ENCODE measurements around the gene JMJD6.

The JMJD6 gene

GRCh38 chr17:76726231-76726775 lies at the start of gene JMJD6:
TSS of gene JMJD6 (minus strand) at chr17:76726606. CDS start at chr17:76726475, 131 bp downstream.
- H2AFZ ChIP-seq (ENCODE audit: low read length) = peak within 1 kb of the TSS; percentile 86
- H3K9me3 ChIP-seq (ENCODE audit: insufficient read depth, low read depth, low read length) = no peaks in the 10 kb centered on the region
- peak within 1 kb of the TSS; percentile 90 for H3K4me3 ChIP-seq (ENCODE audit: low read length, poor library complexity, severe bottlenecking)
- H3K79me2 ChIP-seq (ENCODE audit: insufficient read depth, low read length) = peaks cover 90% of the 10 kb centered on the region
- H3K27me3 ChIP-seq (ENCODE audit: insufficient read depth, low read length, poor library complexity, severe bottlenecking) = no peaks in the 10 kb centered on the region
- no peaks in the 10 kb centered on the region for H3K9me2 ChIP-seq (replicated peaks; ENCODE audit: low read depth, low read length)
- TF ChIP-seq, protein P1, sequence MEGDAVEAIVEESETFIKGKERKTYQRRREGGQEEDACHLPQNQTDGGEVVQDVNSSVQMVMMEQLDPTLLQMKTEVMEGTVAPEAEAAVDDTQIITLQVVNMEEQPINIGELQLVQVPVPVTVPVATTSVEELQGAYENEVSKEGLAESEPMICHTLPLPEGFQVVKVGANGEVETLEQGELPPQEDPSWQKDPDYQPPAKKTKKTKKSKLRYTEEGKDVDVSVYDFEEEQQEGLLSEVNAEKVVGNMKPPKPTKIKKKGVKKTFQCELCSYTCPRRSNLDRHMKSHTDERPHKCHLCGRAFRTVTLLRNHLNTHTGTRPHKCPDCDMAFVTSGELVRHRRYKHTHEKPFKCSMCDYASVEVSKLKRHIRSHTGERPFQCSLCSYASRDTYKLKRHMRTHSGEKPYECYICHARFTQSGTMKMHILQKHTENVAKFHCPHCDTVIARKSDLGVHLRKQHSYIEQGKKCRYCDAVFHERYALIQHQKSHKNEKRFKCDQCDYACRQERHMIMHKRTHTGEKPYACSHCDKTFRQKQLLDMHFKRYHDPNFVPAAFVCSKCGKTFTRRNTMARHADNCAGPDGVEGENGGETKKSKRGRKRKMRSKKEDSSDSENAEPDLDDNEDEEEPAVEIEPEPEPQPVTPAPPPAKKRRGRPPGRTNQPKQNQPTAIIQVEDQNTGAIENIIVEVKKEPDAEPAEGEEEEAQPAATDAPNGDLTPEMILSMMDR (conservative IDR thresholded peaks at IDR 0.05; ENCODE audit: low read length) = no peak
- no peak for TF ChIP-seq EZH2phosphoT487 (IDR thresholded peaks at IDR 0.05; ENCODE audit: borderline replicate concordance)
- peaks cover 48% of the 10 kb centered on the region for H3K4me1 ChIP-seq (ENCODE audit: insufficient read depth, low read length, poor library complexity, severe bottlenecking)
- peaks cover 64% of the 10 kb centered on the region for H4K20me1 ChIP-seq (ENCODE audit: insufficient read depth, low read length, poor library complexity, severe bottlenecking)
- H3F3A ChIP-seq (ENCODE audit: low read depth) = 0 out of 2 replicates have a peak, but pooled peaks cover 3% of the 10 kb centered on the region
- peak within 1 kb of the TSS; percentile 99 for H3K9ac ChIP-seq (ENCODE audit: low read depth, low read length, poor library complexity, severe bottlenecking)
- H3K4me2 ChIP-seq (ENCODE audit: low read depth, low read length, poor library complexity, severe bottlenecking) = peak within 1 kb of the TSS; percentile 99
- H3K36me3 ChIP-seq (ENCODE audit: insufficient read depth, low read length) = peaks cover 24% of the 10 kb centered on the region

DNA sequence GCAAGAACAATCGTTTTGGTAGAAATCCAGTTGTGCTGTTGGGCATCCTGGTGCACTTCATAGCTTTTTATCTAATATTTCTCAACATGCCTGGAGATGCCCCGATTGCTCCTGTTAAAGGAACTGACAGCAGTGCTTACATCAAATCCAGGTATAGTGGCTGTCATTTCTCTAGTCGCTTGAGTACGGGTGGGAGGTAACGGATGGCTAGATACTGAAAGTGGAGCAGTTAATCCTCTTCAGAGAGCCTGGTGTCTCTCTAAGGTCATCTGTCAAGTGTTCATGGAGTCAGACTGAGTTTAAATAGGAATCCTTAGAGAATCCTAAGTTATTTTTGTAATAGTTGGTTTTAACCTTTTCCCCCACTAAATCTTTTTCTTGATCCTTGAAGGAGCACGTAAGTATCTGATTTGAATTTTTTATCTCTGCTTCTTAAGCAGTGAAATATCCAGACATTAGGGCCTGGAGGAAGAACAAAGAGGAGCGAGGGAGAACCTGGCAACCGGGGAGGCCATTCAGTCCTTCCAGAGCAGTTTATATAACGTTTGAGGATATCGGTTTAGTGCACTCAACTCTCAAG lies 48.7 kb upstream of the JMJD6 start:
- H4K20me1 ChIP-seq (ENCODE audit: insufficient read depth, low read length, poor library complexity, severe bottlenecking) = no peaks in the 10 kb centered on the region
- no peaks in the 10 kb centered on the region for H3K27me3 ChIP-seq (ENCODE audit: insufficient read depth, low read length, poor library complexity, severe bottlenecking)
- peaks cover 9% of the 10 kb centered on the region for H3K4me1 ChIP-seq (ENCODE audit: insufficient read depth, low read length, poor library complexity, severe bottlenecking)
- TF ChIP-seq EZH2phosphoT487 (IDR thresholded peaks at IDR 0.05; ENCODE audit: borderline replicate concordance) = no peak
- TF ChIP-seq, protein P1 (conservative IDR thresholded peaks at IDR 0.05; ENCODE audit: low read length) = no peak
- H3K9me2 ChIP-seq (replicated peaks; ENCODE audit: low read depth, low read length) = no peaks in the 10 kb centered on the region
- H3K9me3 ChIP-seq (ENCODE audit: insufficient read depth, low read depth, low read length) = no peaks in the 10 kb centered on the region
- no peak overlapping the region for H3K9ac ChIP-seq (ENCODE audit: low read depth, low read length, poor library complexity, severe bottlenecking)
- peaks cover 30% of the 10 kb centered on the region; the same call in 1 of the 2 replicates for H3K36me3 ChIP-seq (ENCODE audit: insufficient read depth, low read length)
- no peak overlapping the region for H3K4me3 ChIP-seq (ENCODE audit: low read length, poor library complexity, severe bottlenecking)
- no peaks in the 10 kb centered on the region for H3K79me2 ChIP-seq (ENCODE audit: insufficient read depth, low read length)
- no peak overlapping the region for H2AFZ ChIP-seq (ENCODE audit: low read length)
- no peak overlapping the region for H3K4me2 ChIP-seq (ENCODE audit: low read depth, low read length, poor library complexity, severe bottlenecking)
- H3F3A ChIP-seq (ENCODE audit: low read depth) = no peaks in the 10 kb centered on the region

DNA sequence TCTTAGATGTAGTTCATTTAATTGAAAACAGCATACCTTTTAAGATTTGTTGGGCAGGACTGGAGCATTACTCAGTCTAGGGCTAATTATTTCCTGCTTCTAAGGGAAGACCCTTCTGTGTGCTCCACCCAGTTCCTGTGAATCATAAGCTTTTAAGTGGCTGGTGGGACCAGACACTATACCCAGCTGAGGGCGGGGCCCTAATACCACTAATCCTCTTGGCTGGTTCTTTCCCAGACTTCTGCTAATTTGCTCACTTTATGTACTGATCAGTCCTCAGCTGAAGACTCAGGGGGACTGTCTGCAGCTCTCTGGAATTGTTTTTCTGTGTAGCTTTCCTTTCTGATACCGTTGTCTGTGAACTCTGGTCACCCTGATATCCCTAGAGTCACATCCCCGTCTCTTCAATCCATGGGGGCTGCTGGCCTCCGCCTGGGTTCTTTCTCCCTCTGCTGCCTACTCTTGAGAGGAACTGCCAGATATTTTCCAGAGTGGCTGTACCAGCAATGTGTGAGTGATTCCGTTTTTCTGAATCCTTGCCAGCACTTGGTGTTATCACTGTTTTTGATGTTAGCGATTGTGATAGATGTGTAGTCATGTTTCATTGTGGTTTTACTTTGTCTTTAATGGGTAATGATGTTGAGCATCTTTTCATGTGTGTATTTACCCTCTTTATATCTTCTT lies 46.6 kb upstream of the JMJD6 start:
- H3K36me3 ChIP-seq (ENCODE audit: insufficient read depth, low read length) = peaks cover 29% of the 10 kb centered on the region; the same call in 1 of the 2 replicates
- no peak for TF ChIP-seq EZH2phosphoT487 (IDR thresholded peaks at IDR 0.05; ENCODE audit: borderline replicate concordance)
- TF ChIP-seq, protein P1 (conservative IDR thresholded peaks at IDR 0.05; ENCODE audit: low read length) = no peak
- peak overlapping the region; percentile 66 for H3K4me3 ChIP-seq (ENCODE audit: low read length, poor library complexity, severe bottlenecking)
- H4K20me1 ChIP-seq (ENCODE audit: insufficient read depth, low read length, poor library complexity, severe bottlenecking) = no peaks in the 10 kb centered on the region
- no peaks in the 10 kb centered on the region for H3K9me2 ChIP-seq (replicated peaks; ENCODE audit: low read depth, low read length)
- no peaks in the 10 kb centered on the region for H3K27me3 ChIP-seq (ENCODE audit: insufficient read depth, low read length, poor library complexity, severe bottlenecking)
- peak overlapping the region; percentile 62 for H2AFZ ChIP-seq (ENCODE audit: low read length)
- H3K4me1 ChIP-seq (ENCODE audit: insufficient read depth, low read length, poor library complexity, severe bottlenecking) = peaks cover 9% of the 10 kb centered on the region
- H3K9me3 ChIP-seq (ENCODE audit: insufficient read depth, low read depth, low read length) = no peaks in the 10 kb centered on the region
- no peaks in the 10 kb centered on the region for H3F3A ChIP-seq (ENCODE audit: low read depth)
- no peaks in the 10 kb centered on the region for H3K79me2 ChIP-seq (ENCODE audit: insufficient read depth, low read length)
- H3K9ac ChIP-seq (ENCODE audit: low read depth, low read length, poor library complexity, severe bottlenecking) = peak overlapping the region; percentile 42
- peak overlapping the region; percentile 71 for H3K4me2 ChIP-seq (ENCODE audit: low read depth, low read length, poor library complexity, severe bottlenecking)

Measured in Loucy (cell line).